CD8-positive, alpha-beta memory T cell (primary cell): ENCODE measurements around the gene CNBP. TPM values are rescaled to one million over a fixed set of nuclear protein-coding genes. Genes with fewer than 3 reads are reported as not detected.
"Not testable (repeated sequence)": the region's sequence is repeated elsewhere in the genome, so short reads cannot be mapped to it uniquely, and the experiment has no call there.

Source experiments
- CTCF ChIA-PET: fragments of 350-600 bp; sonication (Branson Sonifier 250); formaldehyde crosslinking; loops from one replicate; lab custom pipeline; 2021; ENCODE audit warnings: antibody characterized with exemption; lab: Charles Lee
- POLR2A ChIA-PET: fragments of 350-600 bp; sonication (Branson Sonifier 250); formaldehyde crosslinking; loops from one replicate; lab custom pipeline; 2021; ENCODE audit warnings: antibody characterized with exemption; lab: Charles Lee
- DNase-seq, 5 donors: peaks; one replicate each; pipeline versions ENCODE4 v3.0.0 to v3.0.0-alpha.2; 2020 to 2022; ENCODE audit warnings: mixed read lengths in 1 of 5
- H3K27ac ChIP-seq: one replicate; pipeline ENCODE4 v1.7.0; 2013; ENCODE audit warnings: low read depth, mild to moderate bottlenecking, low read length, moderate library complexity
- H3K27me3 ChIP-seq: 2 replicates; pipeline ENCODE4 v1.7.0; 2013; ENCODE audit warnings: low read length, mild to moderate bottlenecking; ENCODE audit not compliant: insufficient read depth, poor library complexity, severe bottlenecking
- H3K36me3 ChIP-seq: 2 replicates; pipeline ENCODE4 v1.7.0; 2013; ENCODE audit warnings: mild to moderate bottlenecking, low read length, moderate library complexity; ENCODE audit not compliant: insufficient read depth
- H3K4me1 ChIP-seq: 2 replicates; pipeline ENCODE4 v1.7.0; 2013; ENCODE audit warnings: mild to moderate bottlenecking, low read length, moderate library complexity; ENCODE audit not compliant: insufficient read depth
- H3K4me3 ChIP-seq: 2 replicates; pipeline ENCODE4 v1.7.0; 2013; ENCODE audit warnings: mild to moderate bottlenecking, low read length
- H3K9me3 ChIP-seq: 2 replicates; pipeline ENCODE4 v1.7.0; 2013; ENCODE audit warnings: mild to moderate bottlenecking, low read length
- H3K27ac Mint-ChIP-seq, 8 donors: one replicate each; pipeline ENCODE4 v1.8.0; 2020 to 2021; ENCODE audit warnings: mixed read lengths in 8 of 8, mild to moderate bottlenecking in 6 of 8, inconsistent platforms in 3 of 8, moderate library complexity in 3 of 8
- H3K27me3 Mint-ChIP-seq, 2 donors: one replicate each; pipeline ENCODE4 v1.8.0; 2020 to 2021; ENCODE audit warnings: mixed read lengths in 2 of 2, mild to moderate bottlenecking in 1 of 2, moderate library complexity in 1 of 2
- H3K36me3 Mint-ChIP-seq, 3 donors: one replicate each; pipeline ENCODE4 v1.8.0; 2020 to 2021; ENCODE audit warnings: mixed read lengths in 3 of 3, inconsistent platforms in 1 of 3, mild to moderate bottlenecking in 1 of 3
- H3K4me1 Mint-ChIP-seq, 3 donors: one replicate each; pipeline ENCODE4 v1.8.0; 2020 to 2021; ENCODE audit warnings: mixed read lengths in 3 of 3, inconsistent platforms in 1 of 3, mild to moderate bottlenecking in 1 of 3
- H3K4me3 Mint-ChIP-seq, 7 donors: one replicate each; pipeline ENCODE4 v1.8.0; 2020 to 2021; ENCODE audit warnings: mixed read lengths in 7 of 7, mild to moderate bottlenecking in 6 of 7, moderate library complexity in 4 of 7, inconsistent platforms in 2 of 7
- H3K9me3 Mint-ChIP-seq, 5 donors: one replicate each; pipeline ENCODE4 v1.8.0; 2020 to 2022; ENCODE audit warnings: mixed read lengths in 5 of 5, mild to moderate bottlenecking in 3 of 5, moderate library complexity in 2 of 5, inconsistent platforms in 1 of 5
- polyA plus RNA-seq: library from polyadenylated mRNA; unstranded; fragments of 300-500 nt; fragmentation: Illumina TruSeq; gene quantifications from one replicate; pipeline ENCODE4 v1.2.3, GENCODE V29; 2021
- total RNA-seq, 2 experiments: library from RNA; stranded (reverse); gene quantifications; one replicate each; pipeline ENCODE4 v1.2.3, GENCODE V29; 2021

CNBP gene
- total and polyA plus RNA-seq, 3 experiments from 2014 or later = 474 to 931 (median 487) TPM

- H3K27me3 Mint-ChIP-seq = no peaks in the 10 kb centered on the region
- H3K4me1 Mint-ChIP-seq = no peaks in the 10 kb centered on the region
- Histone ChIP-seq H3K4me1 (no peaks in the 10 kb centered on the region), H3K9me3 (no peaks in the 10 kb centered on the region), H3K4me3 (no peak overlapping the region), H3K36me3 (peaks cover 16% of the 10 kb centered on the region), H3K27me3 (no peaks in the 10 kb centered on the region), H3K27ac (no peak overlapping the region)
- no peak for DNase-seq
- ChIA-PET POLR2A (no interaction called here), CTCF (interaction anchor here (1.0 kb wide), 1 partner anchor 105 kb away, joined by 3 read pairs; no protein-coding TSS in a partner anchor)
- H3K9me3 Mint-ChIP-seq = no peaks in the 10 kb centered on the region
- H3K4me3 Mint-ChIP-seq = no peak overlapping the region
- H3K36me3 Mint-ChIP-seq = peaks cover 0 to 55% (median 4%) of the 10 kb centered on the region in 3 donors
- H3K27ac Mint-ChIP-seq = no peak overlapping the region
These were observed 43.8 kb downstream of the CNBP start for GRCh38 chr3:129139911-129140310.

DNA sequence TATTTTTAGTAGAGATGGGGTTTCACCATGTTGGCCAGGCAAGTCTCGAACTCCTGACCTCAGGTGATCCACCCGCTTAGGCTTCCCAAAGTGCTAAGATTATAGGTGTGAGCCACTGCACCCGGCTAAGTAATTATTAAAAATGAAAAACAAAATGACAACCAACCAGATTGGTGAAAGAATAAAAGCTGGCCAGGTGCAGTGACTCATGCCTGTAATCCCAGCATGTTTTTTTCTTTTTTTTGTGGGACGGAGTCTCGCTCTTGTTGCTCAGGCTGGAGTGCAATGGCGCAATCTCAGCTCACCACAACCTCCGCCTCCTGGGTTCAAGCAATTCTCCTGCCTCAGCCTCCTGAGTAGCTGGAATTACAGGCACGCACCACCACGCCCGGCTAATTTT, 47.4 kb downstream of the CNBP start:
- H3K9me3 Mint-ChIP-seq, H3K9me3 ChIP-seq, H3K4me3 Mint-ChIP-seq, DNase-seq, H3K27ac ChIP-seq, H3K27me3 ChIP-seq, H3K4me1 ChIP-seq, H3K4me1 Mint-ChIP-seq, H3K4me3 ChIP-seq, H3K27ac Mint-ChIP-seq, H3K27me3 Mint-ChIP-seq: not testable (repeated sequence)
- POLR2A ChIA-PET = interaction anchor here (0.7 to 0.8 kb wide), 2 partner anchors 16 to 18 kb away, joined by 3 read pairs; no protein-coding TSS in a partner anchor
- CTCF ChIA-PET = interaction anchor here (1.0 kb wide), 1 partner anchor 109 kb away, joined by 6 read pairs; no protein-coding TSS in a partner anchor
- peaks cover 27% of the 10 kb centered on the region for H3K36me3 ChIP-seq
- peaks cover 0 to 68% (median 20%) of the 10 kb centered on the region in 3 donors for H3K36me3 Mint-ChIP-seq

DNA sequence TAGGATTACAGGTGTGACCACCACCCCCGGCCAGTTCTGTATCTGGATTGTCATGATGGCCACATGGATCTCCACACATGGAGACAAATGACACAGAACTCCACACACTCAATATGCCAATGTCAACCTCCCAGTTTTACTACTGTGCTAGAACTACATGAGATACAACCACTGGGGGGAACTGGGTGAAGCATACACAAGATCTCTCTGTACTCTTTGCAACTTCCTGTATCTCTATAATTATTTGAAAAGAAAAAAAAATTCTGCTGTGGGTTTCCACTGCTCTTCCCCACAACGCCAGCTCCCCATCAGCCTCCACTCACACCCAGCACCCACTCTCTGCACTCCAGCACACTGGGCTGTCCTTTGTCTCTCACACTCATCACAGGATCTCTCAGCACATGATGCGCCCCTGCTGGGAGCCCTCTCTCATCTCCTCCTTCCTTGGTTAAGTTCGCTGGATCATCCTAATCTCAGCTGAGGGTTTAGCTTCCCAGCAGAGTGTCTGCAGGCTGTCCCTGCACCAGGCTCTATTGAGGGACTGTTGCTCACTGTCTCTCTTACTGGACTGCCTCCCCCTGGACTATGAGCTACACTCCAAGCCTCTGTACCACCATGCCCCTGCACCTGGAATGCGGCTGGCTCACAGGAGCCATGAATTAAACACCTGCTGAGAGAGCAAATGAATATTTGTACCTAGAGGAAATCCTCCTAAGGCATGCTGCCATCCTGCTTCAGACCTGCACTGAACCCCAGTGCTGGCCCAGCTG, 51.4 kb downstream of the CNBP start:
- ChIA-PET CTCF (interaction anchor here (0.7 to 1.5 kb wide), 4 partner anchors 29 to 162 kb away, joined by 3 read pairs; no protein-coding TSS in a partner anchor), POLR2A (no interaction called here)
- H3K36me3 Mint-ChIP-seq = peaks cover 0 to 86% (median 25%) of the 10 kb centered on the region in 3 donors
- H3K4me1 Mint-ChIP-seq = peaks cover 0 to 10% (median 8%) of the 10 kb centered on the region in 3 donors
- no peak overlapping the region for H3K27ac ChIP-seq
- H3K9me3 Mint-ChIP-seq = no peaks in the 10 kb centered on the region
- peak in 1 of 5 donors; percentile 17 for DNase-seq
- no peaks in the 10 kb centered on the region for H3K27me3 Mint-ChIP-seq
- peaks cover 37% of the 10 kb centered on the region for H3K36me3 ChIP-seq
- H3K27me3 ChIP-seq = no peaks in the 10 kb centered on the region
- no peak overlapping the region for H3K4me3 ChIP-seq
- no peak overlapping the region for H3K4me3 Mint-ChIP-seq
- no peaks in the 10 kb centered on the region for H3K4me1 ChIP-seq
- H3K27ac Mint-ChIP-seq = peak overlapping the region in 6 of 8 donors; percentile 1 to 79 (median 45)
- H3K9me3 ChIP-seq = no peaks in the 10 kb centered on the region

GRCh38 chr3:129131465-129132088, 52.1 kb downstream of the CNBP start:
- no peaks in the 10 kb centered on the region for H3K4me1 ChIP-seq
- ChIA-PET CTCF (interaction anchor here (1.0 to 1.5 kb wide), 3 partner anchors 23 to 160 kb away, joined by 3 read pairs; no protein-coding TSS in a partner anchor), POLR2A (no interaction called here)
- no peak overlapping the region for H3K4me3 ChIP-seq
- no peak overlapping the region for H3K27ac ChIP-seq
- Mint-ChIP-seq H3K4me3 (no peak overlapping the region), H3K4me1 (peaks cover 4 to 10% (median 8%) of the 10 kb centered on the region in 3 donors), H3K36me3 (peaks cover 0 to 86% (median 25%) of the 10 kb centered on the region in 3 donors), H3K9me3 (no peaks in the 10 kb centered on the region), H3K27ac (peak overlapping the region in 4 of 8 donors; percentile 1 to 56 (median 32)), H3K27me3 (no peaks in the 10 kb centered on the region)
- no peaks in the 10 kb centered on the region for H3K27me3 ChIP-seq
- H3K9me3 ChIP-seq = no peaks in the 10 kb centered on the region
- DNase-seq = no peak
- H3K36me3 ChIP-seq = peaks cover 37% of the 10 kb centered on the region

GRCh38 chr3:129130291-129130813, 53.3 kb downstream of the CNBP start:
- Mint-ChIP-seq H3K36me3 (peaks cover 0 to 81% (median 27%) of the 10 kb centered on the region in 3 donors), H3K27ac (peak overlapping the region in 2 of 8 donors; percentile 71 to 73), H3K4me3 (no peak overlapping the region), H3K4me1 (peaks cover 4 to 10% (median 8%) of the 10 kb centered on the region in 3 donors), H3K27me3 (no peaks in the 10 kb centered on the region), H3K9me3 (no peaks in the 10 kb centered on the region)
- H3K4me1 ChIP-seq = no peaks in the 10 kb centered on the region
- H3K27me3 ChIP-seq = no peaks in the 10 kb centered on the region
- no peak overlapping the region for H3K4me3 ChIP-seq
- DNase-seq = no peak
- no peak overlapping the region for H3K27ac ChIP-seq
- CTCF ChIA-PET = interaction anchor here (1.0 to 1.4 kb wide), 2 partner anchors 25 to 77 kb away, joined by 3 read pairs; no protein-coding TSS in a partner anchor
- POLR2A ChIA-PET = no interaction called here
- peaks cover 37% of the 10 kb centered on the region for H3K36me3 ChIP-seq
- H3K9me3 ChIP-seq = no peaks in the 10 kb centered on the region

DNA sequence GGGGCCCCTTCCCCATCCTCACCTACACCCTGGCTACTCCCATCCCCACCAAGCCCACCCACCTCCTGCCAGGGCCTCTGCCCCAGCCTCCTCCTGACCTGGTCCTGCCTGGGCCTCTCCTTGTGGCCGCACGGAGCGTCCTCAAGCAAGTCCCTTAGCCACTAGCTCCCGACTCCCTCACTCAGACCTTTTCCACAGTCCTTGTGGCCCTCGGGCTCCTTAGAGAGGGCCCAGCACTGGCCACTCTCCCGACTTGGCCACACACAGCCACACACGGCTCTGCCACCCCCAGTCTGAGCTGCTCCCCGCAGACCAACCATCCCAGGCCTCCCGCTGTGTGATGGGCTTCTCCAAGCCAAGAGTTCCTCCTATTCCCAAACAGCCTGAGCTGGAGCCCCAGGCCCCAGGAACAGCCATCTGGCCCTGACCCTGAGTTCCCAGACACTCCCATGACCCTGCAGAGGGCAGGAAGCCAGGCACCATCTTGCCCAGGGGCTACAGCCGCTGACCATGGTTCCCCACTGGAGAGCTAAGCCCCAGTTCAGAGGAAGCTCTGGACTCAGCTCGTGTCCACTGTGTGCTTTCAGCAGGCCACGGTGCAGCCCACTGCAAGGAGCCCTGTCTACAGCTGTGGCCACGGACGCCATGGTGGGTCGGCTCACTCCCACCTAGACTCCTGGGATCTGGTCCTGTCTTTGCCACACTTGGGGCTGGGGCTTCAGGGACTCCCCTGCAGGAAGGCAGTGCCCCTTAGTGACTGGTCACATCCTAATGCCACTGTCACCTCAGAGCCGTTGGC, 55.1 kb downstream of the CNBP start:
- Histone ChIP-seq H3K9me3 (no peaks in the 10 kb centered on the region), H3K27ac (no peak overlapping the region), H3K36me3 (peaks cover 22% of the 10 kb centered on the region), H3K4me1 (no peaks in the 10 kb centered on the region), H3K27me3 (no peaks in the 10 kb centered on the region), H3K4me3 (no peak overlapping the region)
- H3K4me3 Mint-ChIP-seq = peak overlapping the region in 1 of 7 donors; percentile 52
- no peak for DNase-seq
- POLR2A ChIA-PET = no interaction called here
- H3K4me1 Mint-ChIP-seq = peaks cover 6 to 10% (median 8%) of the 10 kb centered on the region in 3 donors
- H3K27me3 Mint-ChIP-seq = no peaks in the 10 kb centered on the region
- no peaks in the 10 kb centered on the region for H3K9me3 Mint-ChIP-seq
- CTCF ChIA-PET = interaction anchor here (0.8 to 1.4 kb wide), 3 partner anchors 9 to 158 kb away, joined by 3 read pairs; no protein-coding TSS in a partner anchor
- peak overlapping the region in 3 of 8 donors; percentile 42 to 88 (median 69) for H3K27ac Mint-ChIP-seq
- H3K36me3 Mint-ChIP-seq = peaks cover 0 to 64% (median 18%) of the 10 kb centered on the region in 3 donors

DNA sequence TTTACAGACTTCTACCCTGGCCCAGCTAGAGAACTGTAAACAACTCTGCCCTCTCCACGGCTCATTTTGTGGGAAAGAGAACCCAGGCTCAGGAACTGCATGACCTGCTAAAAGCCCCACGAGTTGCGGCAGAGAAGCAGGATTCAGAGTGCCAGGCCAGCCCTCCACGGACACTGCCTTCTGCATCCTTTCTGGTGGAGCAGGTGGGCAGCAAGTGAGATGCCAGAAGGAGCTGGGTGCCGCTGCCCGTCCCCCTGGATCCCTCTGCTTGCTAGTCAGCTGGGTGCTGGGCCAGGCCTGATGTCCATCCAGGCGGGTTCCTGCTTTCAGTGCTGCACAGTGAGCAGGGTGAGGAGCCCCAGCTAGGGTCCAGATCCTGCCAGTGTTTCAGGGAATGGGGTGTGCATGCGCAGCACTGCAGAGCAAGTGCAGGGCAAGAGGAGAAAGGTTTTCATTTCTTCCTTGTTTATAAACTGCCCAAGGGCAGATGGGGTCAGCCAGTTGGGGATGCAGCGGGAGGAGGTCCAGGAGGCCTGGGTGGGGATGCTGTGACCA, 56.9 kb downstream of the CNBP start:
- peaks cover 0 to 46% (median 12%) of the 10 kb centered on the region in 3 donors for H3K36me3 Mint-ChIP-seq
- peaks cover 12 to 21% (median 13%) of the 10 kb centered on the region in 3 donors for H3K4me1 Mint-ChIP-seq
- Histone ChIP-seq H3K27ac (no peak overlapping the region), H3K36me3 (peaks cover 21% of the 10 kb centered on the region), H3K27me3 (no peaks in the 10 kb centered on the region), H3K4me3 (no peak overlapping the region), H3K4me1 (peaks cover 4% of the 10 kb centered on the region), H3K9me3 (no peaks in the 10 kb centered on the region)
- DNase-seq = no peak
- peak overlapping the region in 1 of 7 donors; percentile 73 for H3K4me3 Mint-ChIP-seq
- CTCF ChIA-PET = no interaction called here
- POLR2A ChIA-PET = no interaction called here
- no peaks in the 10 kb centered on the region for H3K27me3 Mint-ChIP-seq
- peak overlapping the region in 6 of 8 donors; percentile 44 to 93 (median 82) for H3K27ac Mint-ChIP-seq
- no peaks in the 10 kb centered on the region for H3K9me3 Mint-ChIP-seq
